OCI-LY1 (cell line): Measurements from ENCODE around the gene CHCHD4.

Experiments used
- H2AFZ ChIP-seq: fragments of 200-600 bp; sonication (generic), shearing (Covaris generic); 2 replicates; pipeline ENCODE4 v1.6.0; 2014; ENCODE audit warnings: antibody characterized with exemption, mild to moderate bottlenecking, low read length
- H3F3A ChIP-seq: fragments of 200-600 bp; sonication (generic), shearing (Covaris generic); 2 replicates; pipeline ENCODE4 v1.6.0; 2014; ENCODE audit warnings: mild to moderate bottlenecking, antibody characterized with exemption, low read length, moderate library complexity; ENCODE audit not compliant: insufficient read depth
- H3K27ac ChIP-seq: fragments of 200-600 bp; sonication (generic); 2 replicates; pipeline ENCODE4 v1.5.1; 2014; ENCODE audit warnings: low read length, mixed run types, mild to moderate bottlenecking, low read depth; ENCODE audit not compliant: poor library complexity, severe bottlenecking
- H3K27me3 ChIP-seq: fragments of 200-600 bp; sonication (generic); 2 replicates; pipeline ENCODE4 v1.6.0; 2014; ENCODE audit warnings: antibody characterized with exemption, mild to moderate bottlenecking, low read length, moderate library complexity; ENCODE audit not compliant: insufficient read depth
- H3K36me3 ChIP-seq: fragments of 200-600 bp; sonication (generic); 2 replicates; pipeline ENCODE4 v1.6.1; 2014; ENCODE audit warnings: mild to moderate bottlenecking, antibody characterized with exemption, low read length, moderate library complexity, mixed read lengths; ENCODE audit not compliant: insufficient read depth
- H3K4me1 ChIP-seq: fragments of 200-600 bp; sonication (generic); 2 replicates; pipeline ENCODE4 v1.5.1; 2014; ENCODE audit warnings: mild to moderate bottlenecking, low read length, moderate library complexity; ENCODE audit not compliant: insufficient read depth, severe bottlenecking
- H3K4me2 ChIP-seq: fragments of 200-600 bp; sonication (generic), shearing (Covaris generic); 2 replicates; pipeline ENCODE4 v1.6.1; 2014; ENCODE audit warnings: low read length
- H3K4me3 ChIP-seq: fragments of 200-600 bp; sonication (generic); 2 replicates; pipeline ENCODE4 v1.5.1; 2014; ENCODE audit warnings: low read length, low read depth, mild to moderate bottlenecking, mixed read lengths; ENCODE audit not compliant: poor library complexity, severe bottlenecking
- H3K79me2 ChIP-seq: fragments of 200-600 bp; shearing (Covaris generic); 2 replicates; pipeline ENCODE4 v1.6.1; 2016; ENCODE audit warnings: mixed run types, low read length, mixed read lengths; ENCODE audit not compliant: insufficient read depth
- H3K9ac ChIP-seq: fragments of 200-600 bp; sonication (generic), shearing (Covaris generic); 2 replicates; pipeline ENCODE4 v1.6.1; 2014; ENCODE audit warnings: mild to moderate bottlenecking, low read length, mixed read lengths
- H3K9me2 ChIP-seq: fragments of 200-600 bp; sonication (generic), shearing (Covaris generic); 2 replicates; pipeline ENCODE4 v1.6.1; 2014; ENCODE audit warnings: low read depth, mild to moderate bottlenecking, low read length, mixed read lengths
- H3K9me3 ChIP-seq: fragments of 200-600 bp; shearing (Covaris generic); 2 replicates; pipeline ENCODE4 v1.6.1; 2014; ENCODE audit warnings: low read length, mixed read lengths
- H4K20me1 ChIP-seq: fragments of 200-600 bp; sonication (generic), shearing (Covaris generic); 2 replicates; pipeline ENCODE4 v1.6.0; 2016; ENCODE audit warnings: mild to moderate bottlenecking, low read length; ENCODE audit not compliant: insufficient read depth
- CTCF ChIP-seq: fragments of 200-600 bp; sonication (generic), shearing (Covaris generic); IDR thresholded peaks from 2 replicates; pipeline ENCODE4 v1.5.1; 2017; ENCODE audit warnings: mild to moderate bottlenecking, antibody characterized with exemption, low read length, moderate library complexity, mixed read lengths
- EZH2 ChIP-seq: fragments of 200-600 bp; sonication (generic), shearing (Covaris generic); IDR thresholded peaks from 2 replicates; pipeline ENCODE4 v1.8.0; 2017; ENCODE audit warnings: borderline replicate concordance, mixed run types, mild to moderate bottlenecking, antibody characterized with exemption, low read length, moderate library complexity, mixed read lengths

CHCHD4 gene

DNA sequence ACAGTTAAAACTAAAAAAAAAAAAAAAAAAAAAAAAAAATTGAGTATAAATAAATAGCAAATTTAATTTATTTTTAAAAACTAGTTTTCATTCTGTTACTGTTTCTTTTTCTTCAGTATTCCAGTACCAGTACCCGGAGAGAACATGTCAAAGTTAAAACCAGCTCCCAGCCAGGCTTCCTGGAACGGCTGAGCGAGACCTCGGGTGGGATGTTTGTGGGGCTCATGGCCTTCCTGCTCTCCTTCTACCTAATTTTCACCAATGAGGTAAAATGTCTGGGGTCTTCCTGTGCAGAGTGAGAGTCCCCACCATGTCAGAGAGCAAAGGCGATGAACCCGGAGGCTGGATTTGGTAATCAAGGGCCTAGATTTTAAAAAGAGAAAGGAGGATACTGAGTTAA is 4.6 kb upstream of the CHCHD4 start:
- TF ChIP-seq CTCF (no peak), EZH2 (no peak)
- Histone ChIP-seq H3K4me3 (no peak overlapping the region), H3F3A (no peaks in the 10 kb centered on the region), H3K27me3 (no peaks in the 10 kb centered on the region), H3K9me3 (no peaks in the 10 kb centered on the region), H3K9me2 (no peaks in the 10 kb centered on the region), H2AFZ (no peak overlapping the region), H3K4me1 (peaks cover 14% of the 10 kb centered on the region), H4K20me1 (no peaks in the 10 kb centered on the region), H3K9ac (no peak overlapping the region), H3K79me2 (no peaks in the 10 kb centered on the region), H3K36me3 (peaks cover 50% of the 10 kb centered on the region), H3K4me2 (no peak overlapping the region), H3K27ac (no peak overlapping the region)

DNA sequence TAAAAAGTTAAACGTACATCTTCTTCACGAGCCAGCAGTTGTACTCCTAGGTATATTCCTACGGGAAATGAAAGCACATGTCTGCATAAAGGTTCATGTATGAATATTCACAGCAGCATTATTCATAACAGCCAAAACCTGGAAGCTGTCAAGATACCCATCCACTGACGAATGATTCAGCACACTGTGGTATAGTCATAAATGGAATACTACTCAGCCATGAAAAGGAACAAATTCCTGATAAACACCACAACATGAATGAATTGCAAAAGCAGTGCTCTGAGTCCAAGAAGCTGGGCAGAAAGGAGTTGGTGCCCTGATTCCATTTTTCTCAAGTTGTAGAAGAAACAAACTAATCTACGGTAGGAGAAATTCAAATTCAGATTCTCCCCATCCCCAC is 4.1 kb upstream of the CHCHD4 start:
- no peaks in the 10 kb centered on the region for H3K9me3 ChIP-seq
- no peaks in the 10 kb centered on the region for H4K20me1 ChIP-seq
- H3K79me2 ChIP-seq, result peaks cover 4% of the 10 kb centered on the region; the same call in 1 of the 2 replicates
- no peaks in the 10 kb centered on the region for H3K9me2 ChIP-seq
- no peak overlapping the region for H3K9ac ChIP-seq
- no peak overlapping the region for H3K27ac ChIP-seq
- TF ChIP-seq CTCF, result no peak
- TF ChIP-seq EZH2, result no peak
- no peak overlapping the region for H2AFZ ChIP-seq
- no peak overlapping the region for H3K4me3 ChIP-seq
- H3F3A ChIP-seq, result no peaks in the 10 kb centered on the region
- peaks cover 44% of the 10 kb centered on the region for H3K36me3 ChIP-seq
- no peak overlapping the region for H3K4me2 ChIP-seq
- H3K27me3 ChIP-seq, result no peaks in the 10 kb centered on the region
- H3K4me1 ChIP-seq, result peaks cover 14% of the 10 kb centered on the region

DNA sequence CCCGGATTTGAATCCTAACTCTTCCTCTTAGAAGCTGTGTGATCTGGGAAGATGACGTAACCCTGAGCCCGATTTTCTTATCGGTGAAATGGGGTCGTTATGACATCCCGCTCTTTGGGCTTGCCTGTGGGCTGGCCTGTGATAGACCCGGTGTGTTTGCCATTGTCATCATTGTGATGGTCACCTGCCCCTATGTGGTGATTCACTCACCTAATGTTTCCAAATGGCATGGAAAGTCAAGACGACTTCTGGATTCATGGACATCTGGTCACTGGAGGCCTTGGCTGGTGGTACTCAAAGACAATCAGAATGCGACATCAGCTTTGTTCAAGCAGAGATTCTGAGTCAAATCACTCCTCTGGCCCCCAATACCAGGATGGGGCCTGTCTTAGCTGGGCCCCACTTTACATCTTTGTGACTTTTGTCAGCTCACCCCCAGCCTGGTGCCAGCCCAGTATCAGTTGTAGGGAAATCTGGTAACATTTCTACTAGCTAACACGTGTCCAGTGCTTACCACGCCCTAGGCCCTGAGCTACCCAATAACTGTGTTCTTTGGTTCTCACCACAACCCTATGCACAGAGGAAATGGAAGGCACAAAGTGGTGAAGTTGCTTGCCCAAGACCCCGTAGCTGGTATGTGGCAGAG is 3.0 kb upstream of the CHCHD4 start:
- Histone ChIP-seq H3K79me2 (peaks cover 13% of the 10 kb centered on the region; the same call in 1 of the 2 replicates), H3K9me3 (no peaks in the 10 kb centered on the region), H4K20me1 (no peaks in the 10 kb centered on the region), H3K9me2 (no peaks in the 10 kb centered on the region), H3K27me3 (no peaks in the 10 kb centered on the region), H2AFZ (no peak overlapping the region), H3K9ac (no peak overlapping the region), H3K4me3 (no peak overlapping the region), H3K4me2 (no peak overlapping the region), H3F3A (no peaks in the 10 kb centered on the region), H3K4me1 (peaks cover 24% of the 10 kb centered on the region), H3K36me3 (peaks cover 35% of the 10 kb centered on the region), H3K27ac (no peak overlapping the region)
- TF ChIP-seq EZH2 (no peak), CTCF (no peak)
